ENCODE measurements around the gene IPO11. TPM values are rescaled to one million over a fixed set of nuclear protein-coding genes. Genes with fewer than 3 reads are reported as not detected.
A peak's percentile ranks its signal among the peaks of the same experiment; 100 is the strongest.

Gene IPO11
- total RNA-seq, 1 donor from 2014 or later: 29.9 TPM

DNA sequence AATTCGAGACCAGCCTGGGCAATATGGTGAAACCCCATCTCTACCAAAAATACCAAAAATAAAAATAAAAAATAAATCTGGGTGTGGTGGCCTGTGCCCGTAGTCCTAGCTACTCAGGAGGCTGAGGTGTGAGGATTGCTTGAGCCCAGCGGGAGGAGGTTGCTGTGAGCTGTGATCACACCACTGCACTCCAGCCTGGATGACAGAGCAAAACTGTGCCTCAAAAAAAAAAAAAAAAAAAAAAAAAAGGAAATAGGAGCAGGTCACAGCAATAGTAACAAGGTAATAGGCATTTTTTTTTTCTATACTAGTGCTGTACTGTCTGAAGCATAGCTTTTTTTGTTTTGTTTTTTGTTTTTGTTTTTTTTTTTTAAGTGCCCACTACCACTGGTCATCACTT is 171.8 kb downstream of the IPO11 start:
- ATAC-seq (ENCODE audit: poor library complexity): no peak
- intact Hi-C loops (cut with DNase I): no loop called here
- DNase-seq: no peak

GRCh38 chr5:62585306-62585705 is 172.7 kb downstream of the IPO11 start:
- intact Hi-C loops (cut with DNase I): no loop called here
- no peak for ATAC-seq (ENCODE audit: poor library complexity)
- DNase-seq: no peak

DNA sequence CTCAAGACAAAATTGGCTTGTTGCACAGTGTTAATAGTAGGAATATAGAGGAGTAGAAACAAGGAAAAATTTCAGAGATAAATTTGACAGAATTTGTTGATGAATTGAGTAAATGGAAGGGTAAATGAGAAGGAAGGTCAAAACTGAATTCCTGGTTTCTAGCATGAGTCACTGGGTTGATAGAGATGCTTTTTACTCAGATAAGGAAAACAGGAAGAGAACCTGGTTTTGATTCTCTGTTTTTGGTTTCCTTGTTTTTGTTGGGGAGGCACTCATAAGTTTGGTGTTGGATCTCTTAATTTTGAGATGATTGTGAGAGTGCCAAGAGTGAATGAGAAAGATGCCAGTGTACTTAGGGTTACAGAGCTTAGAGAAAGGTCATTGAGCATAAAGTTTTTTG is 173.2 kb downstream of the IPO11 start:
- intact Hi-C loops (cut with DNase I): no loop called here
- ATAC-seq (ENCODE audit: poor library complexity) (no peak), DNase-seq (no peak)

DNA sequence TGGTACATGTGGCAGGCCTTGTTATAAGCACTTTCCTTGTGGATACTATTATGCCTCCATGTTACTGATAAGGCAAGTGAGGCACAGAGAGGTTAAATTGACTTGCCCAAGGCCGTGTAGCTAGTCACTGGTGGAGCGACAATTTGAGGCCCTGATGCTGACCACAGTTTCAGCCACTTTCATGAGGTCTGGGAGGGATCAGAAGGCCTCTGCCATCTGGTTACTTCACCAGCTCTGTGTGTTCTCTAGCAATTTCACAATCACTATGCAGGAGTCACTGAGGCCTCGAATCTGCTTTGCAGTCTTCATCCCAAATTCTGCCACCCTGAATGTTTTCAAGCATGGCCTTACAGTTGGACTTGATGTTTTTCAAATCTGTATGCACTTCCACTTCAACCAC is 175.2 kb downstream of the IPO11 start:
- intact Hi-C loops (cut with DNase I): no loop called here
- ATAC-seq (ENCODE audit: poor library complexity) (no peak), DNase-seq (no peak)

DNA sequence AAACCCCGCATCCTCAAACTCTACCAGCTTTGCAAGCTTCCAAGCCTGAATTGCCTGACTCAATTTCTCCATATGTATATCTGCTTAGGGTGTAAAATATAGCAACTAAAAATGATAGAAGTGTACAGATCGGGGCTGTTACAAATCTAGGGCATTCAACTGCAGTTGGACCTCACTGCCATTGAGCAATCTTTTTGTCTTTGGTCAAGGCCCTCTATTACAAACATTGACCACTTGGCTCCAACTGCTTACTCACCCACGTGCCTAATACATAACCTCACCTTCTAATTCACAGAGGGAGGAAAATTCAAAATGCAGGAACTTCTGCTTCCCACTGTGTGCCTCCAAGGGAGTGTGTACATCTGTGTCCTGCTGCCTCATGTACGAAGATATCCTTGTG is 176.1 kb downstream of the IPO11 start:
- no peak for DNase-seq
- intact Hi-C loops (cut with DNase I): no loop called here
- no peak for ATAC-seq (ENCODE audit: poor library complexity)

DNA sequence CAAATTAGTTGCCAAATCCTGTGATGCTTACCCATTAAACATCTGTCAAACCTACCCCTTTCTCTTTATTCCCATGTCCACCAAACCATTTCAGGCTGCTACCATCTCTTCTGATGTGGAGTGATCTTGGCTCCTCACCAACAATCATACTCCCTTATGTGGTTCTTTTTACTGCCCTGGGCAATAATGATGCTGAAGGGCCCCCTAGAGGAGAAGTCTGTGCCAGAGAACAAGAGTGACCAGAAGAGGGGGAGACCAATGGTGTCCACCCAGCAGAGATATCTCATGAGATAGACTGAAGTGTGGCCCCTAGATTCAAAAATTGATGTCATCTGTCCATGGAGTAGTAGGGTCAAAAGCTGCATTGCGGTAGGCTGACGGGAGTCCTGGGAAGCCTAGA is 176.9 kb downstream of the IPO11 start:
- intact Hi-C loops (cut with DNase I): no loop called here
- ATAC-seq (ENCODE audit: poor library complexity) (no peak), DNase-seq (no peak)

- DNase-seq: no peak
- no peak for ATAC-seq (ENCODE audit: poor library complexity)
- intact Hi-C loops (cut with DNase I): no loop called here
Observed at GRCh38 chr5:62590387-62590786, 177.8 kb downstream of the IPO11 start.

DNA sequence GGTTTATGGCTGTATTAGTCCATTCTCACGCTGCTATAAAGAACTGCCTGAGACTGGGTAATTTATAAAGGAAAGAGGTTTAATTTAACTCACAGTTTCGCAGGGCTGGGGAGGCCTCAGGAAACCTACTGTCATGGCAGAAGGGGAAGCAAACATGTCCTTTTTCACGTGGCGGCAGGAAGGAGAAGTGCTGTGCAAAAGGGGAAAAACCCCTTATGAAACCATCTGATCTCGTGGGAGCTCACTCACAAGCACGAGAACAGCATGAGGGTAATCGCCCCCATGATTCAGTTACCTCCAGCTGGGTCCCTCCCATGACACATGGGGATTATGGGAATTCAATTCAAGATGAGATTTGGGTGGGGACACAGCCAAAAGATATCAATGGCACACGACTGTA is 180.0 kb downstream of the IPO11 start:
- DNase-seq (no peak), ATAC-seq (ENCODE audit: poor library complexity) (no peak)
- intact Hi-C loops (cut with DNase I): no loop called here

- ATAC-seq (ENCODE audit: poor library complexity) (no peak), DNase-seq (no peak)
- intact Hi-C loops (cut with DNase I): no loop called here
Observed at GRCh38 chr5:62593331-62593730, 180.8 kb downstream of the IPO11 start.

GRCh38 chr5:62594364-62594984 is 181.9 kb downstream of the IPO11 start:
- ATAC-seq (ENCODE audit: poor library complexity) (no peak), DNase-seq (no peak)
- intact Hi-C loops (cut with DNase I): no loop called here

DNA sequence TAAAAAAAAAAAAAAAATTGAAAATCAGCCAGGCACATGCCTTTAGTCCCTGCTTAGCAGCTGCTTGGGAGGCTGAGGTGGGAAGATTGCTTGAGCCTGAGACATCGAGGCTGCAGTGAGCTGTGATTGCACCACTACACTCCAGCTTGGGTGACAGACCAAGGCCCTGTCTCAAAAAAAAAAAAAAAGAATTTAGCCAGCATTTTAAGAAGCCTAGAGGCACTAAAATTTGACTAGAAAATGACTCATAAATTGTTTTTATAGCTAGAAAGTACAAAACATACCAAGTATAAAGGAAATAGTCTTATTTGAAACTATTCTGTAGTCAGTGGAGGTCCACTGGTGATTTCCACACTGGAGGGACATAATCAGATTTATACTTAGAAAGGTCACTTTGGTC is 183.5 kb downstream of the IPO11 start:
- intact Hi-C loops (cut with DNase I): no loop called here
- no peak for DNase-seq
- no peak for ATAC-seq (ENCODE audit: poor library complexity)

DNA sequence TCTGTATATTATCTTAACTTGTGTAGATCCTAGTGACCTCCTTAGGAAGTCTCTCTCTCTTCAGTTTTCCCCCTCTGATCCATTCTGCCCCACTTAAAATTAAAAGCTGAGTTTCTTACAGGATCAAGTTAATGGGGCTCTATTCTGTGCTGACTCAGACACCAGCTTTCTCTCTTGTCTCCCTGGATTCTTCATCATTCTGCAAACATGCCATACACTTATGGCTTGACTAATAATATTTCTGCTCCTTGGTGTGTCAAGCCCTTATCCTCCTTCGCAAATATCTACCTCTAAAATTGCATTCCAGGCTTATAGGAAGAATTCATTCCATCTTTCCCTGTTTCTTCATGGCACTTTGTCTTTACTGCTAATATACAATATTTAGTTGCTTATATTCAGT is 184.1 kb downstream of the IPO11 start:
- intact Hi-C loops (cut with DNase I): no loop called here
- DNase-seq: no peak
- no peak for ATAC-seq (ENCODE audit: poor library complexity)

DNA sequence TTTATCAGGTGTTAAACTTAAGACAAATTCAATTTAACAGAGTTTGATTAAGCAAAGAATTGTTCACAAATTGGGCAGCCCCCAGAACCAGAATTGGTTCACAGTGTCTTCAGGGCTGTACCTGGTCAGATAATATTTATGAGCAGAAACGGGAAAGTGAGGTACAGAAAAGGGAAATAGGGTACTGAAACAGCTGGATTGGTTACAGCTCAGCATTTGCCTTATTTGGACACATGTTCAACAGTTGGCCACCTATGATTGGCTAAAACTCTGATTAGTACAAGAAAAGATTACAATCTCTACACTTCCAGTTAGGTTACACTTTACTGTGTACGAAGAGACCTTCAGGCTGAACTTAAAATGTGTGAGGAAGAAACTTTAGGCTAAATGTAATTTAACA is 184.8 kb downstream of the IPO11 start:
- intact Hi-C loops (cut with DNase I): no loop called here
- ATAC-seq (ENCODE audit: poor library complexity) (no peak), DNase-seq (no peak)

- intact Hi-C loops (cut with DNase I): no loop called here
- DNase-seq: no peak
Observed at GRCh38 chr5:62600560-62601252, 188.1 kb downstream of the IPO11 start.

DNA sequence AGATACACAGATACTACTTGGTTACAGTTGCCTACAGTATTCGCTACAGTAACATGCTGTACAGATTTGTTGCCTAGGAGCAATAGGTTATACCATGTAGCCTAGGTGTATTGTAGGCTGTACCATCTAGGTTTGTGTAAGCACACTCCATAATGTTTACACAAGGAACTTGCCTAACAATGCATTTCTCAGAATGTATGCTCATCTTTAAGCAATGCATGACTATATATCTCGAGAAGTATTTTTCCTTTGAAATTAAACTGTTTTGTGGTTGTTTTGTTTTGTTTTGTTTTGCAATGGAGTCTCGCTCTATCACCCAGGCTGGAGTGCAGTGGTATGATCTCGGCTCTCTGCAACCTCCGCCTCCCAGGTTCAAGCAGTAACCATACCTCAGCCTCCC is 191.4 kb downstream of the IPO11 start:
- intact Hi-C loops (cut with DNase I): no loop called here
- no peak for ATAC-seq (ENCODE audit: poor library complexity)
- DNase-seq: no peak

More at GRCh38 chr5:62600560-62601252, 188.1 kb downstream of the IPO11 start:
- ATAC-seq (ENCODE audit: poor library complexity): no peak

- intact Hi-C loops (cut with DNase I): no loop called here
- ATAC-seq (ENCODE audit: poor library complexity) (no peak), DNase-seq (no peak)
Observed at GRCh38 chr5:62605638-62606037, 193.1 kb downstream of the IPO11 start.

DNA sequence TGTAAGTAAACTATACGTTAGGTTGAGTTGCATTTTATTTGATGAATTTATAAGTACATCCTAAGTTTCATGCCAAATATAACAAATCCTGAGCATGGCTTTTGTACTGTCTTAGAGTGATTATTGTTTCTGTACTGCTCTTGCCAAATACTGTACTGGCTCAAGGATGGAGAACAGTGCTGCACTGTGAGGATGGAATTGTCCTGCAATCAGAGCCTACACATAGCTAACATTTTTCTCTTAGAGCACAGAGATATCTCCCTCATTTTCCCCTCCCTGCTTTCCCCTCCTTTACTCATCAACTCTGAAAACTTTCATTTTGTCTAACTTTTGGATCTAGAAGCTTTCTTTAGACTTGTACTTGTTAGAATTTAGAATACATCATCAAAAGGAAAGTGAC is 194.3 kb downstream of the IPO11 start:
- ATAC-seq (ENCODE audit: poor library complexity) (no peak), DNase-seq (no peak)
- intact Hi-C loops (cut with DNase I): no loop called here

- ATAC-seq (ENCODE audit: poor library complexity) (no peak), DNase-seq (no peak)
Observed at GRCh38 chr5:62607615-62608014, 195.1 kb downstream of the IPO11 start.

GRCh38 chr5:62608529-62609511 is 196.3 kb downstream of the IPO11 start:
- intact Hi-C loops (cut with DNase I): no loop called here
- peak; percentile 60 for ATAC-seq (ENCODE audit: poor library complexity)
- no peak for DNase-seq

More at GRCh38 chr5:62607615-62608014, 195.1 kb downstream of the IPO11 start:
- intact Hi-C loops (cut with DNase I): no loop called here

DNA sequence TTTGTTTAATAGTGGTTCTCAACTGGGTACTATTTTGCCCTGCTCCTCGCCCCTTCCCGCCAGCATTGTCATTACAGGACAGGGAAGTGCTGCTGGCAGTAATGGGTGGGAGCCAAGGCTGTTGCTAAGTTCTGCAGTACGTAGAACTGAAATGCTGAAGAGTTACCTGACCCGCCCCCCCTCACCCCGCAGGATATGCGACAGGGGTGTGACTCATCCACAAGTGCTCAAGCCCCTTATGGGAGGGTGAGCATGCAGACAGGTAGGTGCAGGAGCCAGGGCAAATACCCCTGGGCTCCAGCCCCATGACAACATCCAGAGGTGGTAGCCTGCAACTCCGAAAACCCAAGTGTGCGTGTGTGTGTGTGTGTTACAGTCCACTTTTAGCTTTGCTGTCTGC is 201.8 kb downstream of the IPO11 start:
- ATAC-seq (ENCODE audit: poor library complexity) (no peak), DNase-seq (no peak)
- intact Hi-C loops (cut with DNase I): no loop called here

Data from Right ventricle myocardium superior (tissue), 1 donor.